ENCODE results near the gene SPINK6.

Gene SPINK6

GRCh38 chr5:148224117-148224742, 21.4 kb downstream of the SPINK6 start:
- H3K27me3 ChIP-seq (ENCODE audit: control insufficient read depth, insufficient read depth, low read length) = no peaks in the 10 kb centered on the region
- no peak overlapping the region for H3K4me3 ChIP-seq (ENCODE audit: low read depth, low read length)
- no peak overlapping the region for H3K27ac ChIP-seq (ENCODE audit: low read depth, low read length)
- no peak overlapping the region for H3K9ac ChIP-seq (ENCODE audit: low read length)
- H3K4me1 ChIP-seq (ENCODE audit: control insufficient read depth, insufficient read depth, low read length) = no peaks in the 10 kb centered on the region
- H3K9me3 ChIP-seq (ENCODE audit: control insufficient read depth, insufficient read depth, low read depth, low read length) = no peaks in the 10 kb centered on the region
- no peaks in the 10 kb centered on the region for H3K36me3 ChIP-seq (ENCODE audit: control insufficient read depth, insufficient read depth, low read length)

- Histone ChIP-seq H3K36me3 (ENCODE audit: control insufficient read depth, insufficient read depth, low read length) (no peaks in the 10 kb centered on the region), H3K4me1 (ENCODE audit: control insufficient read depth, insufficient read depth, low read length) (no peaks in the 10 kb centered on the region; the same call in 1 of the 2 replicates), H3K9me3 (ENCODE audit: control insufficient read depth, insufficient read depth, low read depth, low read length) (no peaks in the 10 kb centered on the region), H3K27ac (ENCODE audit: low read depth, low read length) (no peak overlapping the region), H3K9ac (ENCODE audit: low read length) (no peak overlapping the region), H3K27me3 (ENCODE audit: control insufficient read depth, insufficient read depth, low read length) (no peaks in the 10 kb centered on the region), H3K4me3 (ENCODE audit: low read depth, low read length) (no peak overlapping the region)
These were observed 25.6 kb downstream of the SPINK6 start for GRCh38 chr5:148228392-148228984.

- H3K27ac ChIP-seq (ENCODE audit: low read depth, low read length) = no peak overlapping the region
- peak overlapping the region; percentile 42 for H3K9ac ChIP-seq (ENCODE audit: low read length)
- H3K4me3 ChIP-seq (ENCODE audit: low read depth, low read length) = peak overlapping the region; percentile 58
- no peaks in the 10 kb centered on the region for H3K27me3 ChIP-seq (ENCODE audit: control insufficient read depth, insufficient read depth, low read length)
- H3K4me1 ChIP-seq (ENCODE audit: control insufficient read depth, insufficient read depth, low read length) = no peaks in the 10 kb centered on the region; the same call in 1 of the 2 replicates
- H3K36me3 ChIP-seq (ENCODE audit: control insufficient read depth, insufficient read depth, low read length) = no peaks in the 10 kb centered on the region
- no peaks in the 10 kb centered on the region for H3K9me3 ChIP-seq (ENCODE audit: control insufficient read depth, insufficient read depth, low read depth, low read length)
These were observed 27.0 kb downstream of the SPINK6 start for GRCh38 chr5:148229840-148230239.

GRCh38 chr5:148230240-148230639, 27.4 kb downstream of the SPINK6 start:
- Histone ChIP-seq H3K9ac (ENCODE audit: low read length) (peak overlapping the region; percentile 42), H3K27ac (ENCODE audit: low read depth, low read length) (no peak overlapping the region), H3K36me3 (ENCODE audit: control insufficient read depth, insufficient read depth, low read length) (no peaks in the 10 kb centered on the region), H3K4me3 (ENCODE audit: low read depth, low read length) (peak overlapping the region; percentile 58), H3K27me3 (ENCODE audit: control insufficient read depth, insufficient read depth, low read length) (no peaks in the 10 kb centered on the region), H3K4me1 (ENCODE audit: control insufficient read depth, insufficient read depth, low read length) (no peaks in the 10 kb centered on the region; the same call in 1 of the 2 replicates), H3K9me3 (ENCODE audit: control insufficient read depth, insufficient read depth, low read depth, low read length) (no peaks in the 10 kb centered on the region)

- Histone ChIP-seq H3K4me1 (ENCODE audit: control insufficient read depth, insufficient read depth, low read length) (no peaks in the 10 kb centered on the region), H3K27me3 (ENCODE audit: control insufficient read depth, insufficient read depth, low read length) (peaks cover 2% of the 10 kb centered on the region; the same call in 1 of the 2 replicates), H3K27ac (ENCODE audit: low read depth, low read length) (no peak overlapping the region)
These were observed 35.1 kb downstream of the SPINK6 start for GRCh38 chr5:148237785-148238417.

GRCh38 chr5:148238418-148238794, 35.6 kb downstream of the SPINK6 start, which contains the start of gene MARCOL:
TSS of gene MARCOL (plus strand) at chr5:148238525. CDS start at chr5:148238598, 73 bp downstream.
- H3K9ac ChIP-seq (ENCODE audit: low read length) = no peak within 1 kb of the TSS
- H3K4me3 ChIP-seq (ENCODE audit: low read depth, low read length) = no peak within 1 kb of the TSS
- H3K4me1 ChIP-seq (ENCODE audit: control insufficient read depth, insufficient read depth, low read length) = no peaks in the 10 kb centered on the region
- no peak within 1 kb of the TSS for H3K27ac ChIP-seq (ENCODE audit: low read depth, low read length)
- H3K36me3 ChIP-seq (ENCODE audit: control insufficient read depth, insufficient read depth, low read length) = no peaks in the 10 kb centered on the region
- no peaks in the 10 kb centered on the region for H3K9me3 ChIP-seq (ENCODE audit: control insufficient read depth, insufficient read depth, low read depth, low read length)
- peaks cover 7% of the 10 kb centered on the region; the same call in 1 of the 2 replicates for H3K27me3 ChIP-seq (ENCODE audit: control insufficient read depth, insufficient read depth, low read length)

More at GRCh38 chr5:148237785-148238417, 35.1 kb downstream of the SPINK6 start:
- Histone ChIP-seq H3K9ac (ENCODE audit: low read length) (no peak overlapping the region), H3K4me3 (ENCODE audit: low read depth, low read length) (no peak overlapping the region), H3K9me3 (ENCODE audit: control insufficient read depth, insufficient read depth, low read depth, low read length) (no peaks in the 10 kb centered on the region), H3K36me3 (ENCODE audit: control insufficient read depth, insufficient read depth, low read length) (no peaks in the 10 kb centered on the region)

GRCh38 chr5:148248894-148249293, 46.1 kb downstream of the SPINK6 start:
- Histone ChIP-seq H3K9me3 (ENCODE audit: control insufficient read depth, insufficient read depth, low read depth, low read length) (no peaks in the 10 kb centered on the region), H3K36me3 (ENCODE audit: control insufficient read depth, insufficient read depth, low read length) (no peaks in the 10 kb centered on the region), H3K4me1 (ENCODE audit: control insufficient read depth, insufficient read depth, low read length) (no peaks in the 10 kb centered on the region), H3K4me3 (ENCODE audit: low read depth, low read length) (no peak overlapping the region), H3K27ac (ENCODE audit: low read depth, low read length) (no peak overlapping the region), H3K27me3 (ENCODE audit: control insufficient read depth, insufficient read depth, low read length) (no peaks in the 10 kb centered on the region), H3K9ac (ENCODE audit: low read length) (no peak overlapping the region)

- Histone ChIP-seq H3K4me1 (ENCODE audit: control insufficient read depth, insufficient read depth, low read length) (no peaks in the 10 kb centered on the region), H3K9ac (ENCODE audit: low read length) (no peak overlapping the region), H3K36me3 (ENCODE audit: control insufficient read depth, insufficient read depth, low read length) (no peaks in the 10 kb centered on the region), H3K27ac (ENCODE audit: low read depth, low read length) (no peak overlapping the region), H3K27me3 (ENCODE audit: control insufficient read depth, insufficient read depth, low read length) (no peaks in the 10 kb centered on the region), H3K4me3 (ENCODE audit: low read depth, low read length) (no peak overlapping the region), H3K9me3 (ENCODE audit: control insufficient read depth, insufficient read depth, low read depth, low read length) (0 out of 2 replicates have a peak, but pooled peaks cover 3% of the 10 kb centered on the region)
These were observed 52.6 kb downstream of the SPINK6 start for GRCh38 chr5:148255456-148255855.

- Histone ChIP-seq H3K4me3 (ENCODE audit: low read depth, low read length) (no peak overlapping the region), H3K9ac (ENCODE audit: low read length) (no peak overlapping the region), H3K4me1 (ENCODE audit: control insufficient read depth, insufficient read depth, low read length) (no peaks in the 10 kb centered on the region), H3K9me3 (ENCODE audit: control insufficient read depth, insufficient read depth, low read depth, low read length) (0 out of 2 replicates have a peak, but pooled peaks cover 3% of the 10 kb centered on the region), H3K36me3 (ENCODE audit: control insufficient read depth, insufficient read depth, low read length) (no peaks in the 10 kb centered on the region), H3K27me3 (ENCODE audit: control insufficient read depth, insufficient read depth, low read length) (no peaks in the 10 kb centered on the region), H3K27ac (ENCODE audit: low read depth, low read length) (no peak overlapping the region)
These were observed 56.4 kb downstream of the SPINK6 start for GRCh38 chr5:148259288-148259687.

- Histone ChIP-seq H3K36me3 (ENCODE audit: control insufficient read depth, insufficient read depth, low read length) (no peaks in the 10 kb centered on the region), H3K9me3 (ENCODE audit: control insufficient read depth, insufficient read depth, low read depth, low read length) (0 out of 2 replicates have a peak, but pooled peaks cover 3% of the 10 kb centered on the region), H3K9ac (ENCODE audit: low read length) (no peak overlapping the region), H3K4me1 (ENCODE audit: control insufficient read depth, insufficient read depth, low read length) (no peaks in the 10 kb centered on the region), H3K27me3 (ENCODE audit: control insufficient read depth, insufficient read depth, low read length) (no peaks in the 10 kb centered on the region), H3K27ac (ENCODE audit: low read depth, low read length) (no peak overlapping the region), H3K4me3 (ENCODE audit: low read depth, low read length) (no peak overlapping the region)
These were observed 58.4 kb downstream of the SPINK6 start for GRCh38 chr5:148261221-148261620.
